NCI-H460 (cell line): ENCODE data around the gene STEAP1. TPM values are rescaled to one million over a fixed set of nuclear protein-coding genes. Genes with fewer than 3 reads are reported as not detected.
A peak's percentile ranks its signal among the peaks of the same experiment; 100 is the strongest.
"Not testable (repeated sequence)": the region's sequence is repeated elsewhere in the genome, so short reads cannot be mapped to it uniquely, and the experiment has no call there.

Experiments
- DNase-seq: peaks from one replicate; pipeline ENCODE4 v3.0.0-alpha.2; 2016; ENCODE audit warnings: low read depth; ENCODE audit errors: extremely low read depth
- total RNA-seq: library from RNA; depleted of rRNA; stranded (reverse); fragments of >200 nt; shearing (Covaris generic); gene quantifications from 2 replicates; pipeline ENCODE4 v1.2.3, GENCODE V29; 2014

The STEAP1 gene
- total RNA-seq, 1 experiment from 2014 or later, result 3.6 TPM

GRCh38 chr7:90172624-90173023 is 18.4 kb downstream of the STEAP1 start:
- no peak for DNase-seq

- no peak for DNase-seq
Observed at GRCh38 chr7:90173127-90173844, 19.0 kb downstream of the STEAP1 start.

- DNase-seq, result no peak
Observed at GRCh38 chr7:90175667-90176066, 21.4 kb downstream of the STEAP1 start.

GRCh38 chr7:90176195-90176594 is 21.9 kb downstream of the STEAP1 start:
- no peak for DNase-seq

- no peak for DNase-seq
Observed at GRCh38 chr7:90178166-90178565, 23.9 kb downstream of the STEAP1 start.

GRCh38 chr7:90178679-90179278 is 24.5 kb downstream of the STEAP1 start:
- peak; percentile 29 for DNase-seq

GRCh38 chr7:90180011-90180585 is 25.8 kb downstream of the STEAP1 start:
- no peak for DNase-seq

GRCh38 chr7:90180649-90181048 is 26.4 kb downstream of the STEAP1 start:
- no peak for DNase-seq

GRCh38 chr7:90181485-90181884 is 27.2 kb downstream of the STEAP1 start:
- no peak for DNase-seq

- not testable (repeated sequence) for DNase-seq
Observed at GRCh38 chr7:90186290-90186689, 32.0 kb downstream of the STEAP1 start.

- no peak for DNase-seq
Observed at GRCh38 chr7:90187507-90188050, 33.3 kb downstream of the STEAP1 start.

GRCh38 chr7:90188281-90188680 is 34.0 kb downstream of the STEAP1 start:
- DNase-seq, result no peak

GRCh38 chr7:90190995-90191394 is 36.7 kb downstream of the STEAP1 start:
- no peak for DNase-seq

GRCh38 chr7:90191648-90192047 is 37.4 kb downstream of the STEAP1 start:
- DNase-seq, result no peak

GRCh38 chr7:90192876-90193750 is 38.8 kb downstream of the STEAP1 start:
- no peak for DNase-seq

- DNase-seq, result no peak
Observed at GRCh38 chr7:90194911-90195809, 40.9 kb downstream of the STEAP1 start.

GRCh38 chr7:90201500-90202195 is 47.4 kb downstream of the STEAP1 start:
- DNase-seq, result no peak

- DNase-seq, result no peak
Observed at GRCh38 chr7:90207956-90208355, 53.7 kb downstream of the STEAP1 start.

- no peak for DNase-seq
Observed at GRCh38 chr7:90209776-90210175, 55.5 kb downstream of the STEAP1 start.
